Naive thymus-derived CD8-positive, alpha-beta T cell (primary cell): ENCODE measurements around the gene MFRP. TPM values are rescaled to one million over a fixed set of nuclear protein-coding genes. Genes with fewer than 3 reads are reported as not detected.

Experiments used
- ATAC-seq, 2 donors: fragments of 150-1000 bp; cut with Tn5 transposase in 1 of 2; sonication (Bioruptor Pico), chemical (Tn5 transposase) in 1 of 2; 1 replicate in 1 of 2; 2 replicates in 1 of 2; pipeline ENCODE4 v1.10.0; 2021; ENCODE audit warnings: mild to moderate bottlenecking in 2 of 2, moderate library complexity in 2 of 2
- POLR2A ChIA-PET: fragments of 350-600 bp; sonication (Branson Sonifier 250); formaldehyde crosslinking; loops from one replicate; lab custom pipeline; 2021; ENCODE audit warnings: antibody characterized with exemption; lab: Charles Lee
- DNase-seq, 10 donors: peaks; one replicate each; pipeline versions ENCODE4 v3.0.0 to v3.0.0-alpha.2; 2020 to 2022
- H3K27ac Mint-ChIP-seq, 10 donors: one replicate each; pipeline ENCODE4 v1.8.0; 2020 to 2022; ENCODE audit warnings: mild to moderate bottlenecking in 10 of 10, mixed read lengths in 10 of 10, moderate library complexity in 4 of 10, inconsistent platforms in 1 of 10
- H3K27me3 Mint-ChIP-seq, 5 donors: one replicate each; pipeline ENCODE4 v1.8.0; 2021 to 2022; ENCODE audit warnings: mixed read lengths in 5 of 5
- H3K36me3 Mint-ChIP-seq, 3 donors: one replicate each; pipeline ENCODE4 v1.8.0; 2020 to 2022; ENCODE audit warnings: mixed read lengths in 3 of 3, mild to moderate bottlenecking in 2 of 3, inconsistent platforms in 1 of 3
- H3K4me1 Mint-ChIP-seq, 4 donors: one replicate each; pipeline ENCODE4 v1.8.0; 2021 to 2022; ENCODE audit warnings: mixed read lengths in 4 of 4
- H3K4me3 Mint-ChIP-seq, 10 donors: one replicate each; pipeline ENCODE4 v1.8.0; 2020 to 2022; ENCODE audit warnings: mild to moderate bottlenecking in 10 of 10, mixed read lengths in 10 of 10, moderate library complexity in 6 of 10, inconsistent platforms in 1 of 10
- H3K9me3 Mint-ChIP-seq, 9 donors: one replicate each; pipeline ENCODE4 v1.8.0; 2020 to 2022; ENCODE audit warnings: mixed read lengths in 9 of 9, mild to moderate bottlenecking in 3 of 9, inconsistent platforms in 1 of 9, moderate library complexity in 1 of 9
- polyA plus RNA-seq, 3 donors: library from polyadenylated mRNA; unstranded; fragments of 300-500 nt; fragmentation: Illumina TruSeq; gene quantifications; one replicate each; pipeline ENCODE4 v1.2.3, GENCODE V29; 2021
- total RNA-seq, 8 experiments: library from RNA in 2 of 8; stranded (reverse) in 2 of 8; gene quantifications; one replicate each; pipeline ENCODE4 v1.2.3 and lab custom pipeline; 2021 to 2026

The MFRP gene
- total and polyA plus RNA-seq, 5 experiments from 2014 or later, result not detected

DNA sequence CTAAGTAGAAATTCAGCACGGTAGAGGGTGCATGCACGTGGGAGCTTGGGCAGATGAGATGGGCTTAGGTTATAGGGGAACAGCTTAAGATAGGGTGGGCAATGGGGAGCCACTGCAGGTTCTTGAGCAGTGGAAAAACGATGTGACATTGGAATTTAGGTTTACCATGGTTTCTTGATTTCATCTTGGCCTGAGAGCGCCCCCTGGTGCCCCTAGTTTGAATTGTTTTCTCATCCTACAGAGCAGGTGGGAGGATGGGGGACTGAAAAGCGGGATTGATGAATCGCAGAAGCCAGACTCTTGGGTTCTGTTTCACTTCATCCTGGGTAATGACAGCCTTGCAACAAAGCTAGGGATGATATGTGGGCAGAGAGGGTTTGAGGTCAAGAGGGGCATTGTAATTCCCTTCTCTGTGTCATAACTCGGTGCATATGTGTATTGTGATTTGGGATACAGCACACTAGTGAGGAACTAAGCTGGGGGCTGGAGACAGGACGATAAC, 22.9 kb downstream of the MFRP start:
- POLR2A ChIA-PET, result interaction anchor here (1.0 to 11.7 kb wide), 6 partner anchors 8 to 217 kb away, joined by 3 to 138 read pairs (median 6); partner anchors contain the start of genes CBL and RNF26
- DNase-seq, result peak; percentile 62 to 89 (median 78)
- H3K4me1 Mint-ChIP-seq, result peaks cover 17 to 33% (median 24%) of the 10 kb centered on the region in 4 donors
- ATAC-seq, result peak; percentile 12 to 21
- peaks cover 1 to 8% (median 8%) of the 10 kb centered on the region in 5 donors for H3K27me3 Mint-ChIP-seq
- peak overlapping the region in 2 of 10 donors; percentile 0 to 43 for H3K27ac Mint-ChIP-seq
- no peaks in the 10 kb centered on the region for H3K9me3 Mint-ChIP-seq
- no peaks in the 10 kb centered on the region for H3K36me3 Mint-ChIP-seq
- peak overlapping the region in 6 of 10 donors; percentile 2 to 71 (median 38) for H3K4me3 Mint-ChIP-seq

DNA sequence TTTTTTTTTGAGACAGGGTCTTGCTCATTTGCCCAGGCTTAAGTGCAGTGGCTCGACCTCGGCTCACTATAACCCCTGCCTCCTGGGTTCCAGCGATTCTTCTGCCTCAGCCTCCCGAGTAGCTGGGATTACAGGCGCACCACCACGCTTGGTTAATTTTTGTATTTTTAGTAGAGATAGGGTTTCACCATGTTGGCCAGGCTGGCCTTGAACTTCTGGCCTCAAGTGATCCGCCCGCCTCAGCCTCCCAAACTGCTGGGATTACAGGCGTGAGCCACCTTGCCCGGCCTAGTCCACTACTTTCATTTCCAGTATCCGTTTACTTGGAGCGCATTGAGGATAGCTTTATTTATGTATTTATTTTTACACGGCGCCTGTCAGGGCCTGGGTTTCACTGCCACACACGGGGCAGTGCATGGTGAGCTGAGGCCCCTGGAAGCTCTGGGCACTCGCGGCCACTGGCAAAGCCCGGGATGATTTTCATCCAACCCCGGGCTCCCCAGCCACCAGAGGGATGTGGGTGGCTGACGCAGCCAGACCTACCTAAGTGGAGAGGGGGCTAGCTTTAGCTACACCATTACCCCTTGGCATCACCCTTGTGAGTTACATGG, 23.5 kb downstream of the MFRP start:
- no peaks in the 10 kb centered on the region for H3K36me3 Mint-ChIP-seq

DNA sequence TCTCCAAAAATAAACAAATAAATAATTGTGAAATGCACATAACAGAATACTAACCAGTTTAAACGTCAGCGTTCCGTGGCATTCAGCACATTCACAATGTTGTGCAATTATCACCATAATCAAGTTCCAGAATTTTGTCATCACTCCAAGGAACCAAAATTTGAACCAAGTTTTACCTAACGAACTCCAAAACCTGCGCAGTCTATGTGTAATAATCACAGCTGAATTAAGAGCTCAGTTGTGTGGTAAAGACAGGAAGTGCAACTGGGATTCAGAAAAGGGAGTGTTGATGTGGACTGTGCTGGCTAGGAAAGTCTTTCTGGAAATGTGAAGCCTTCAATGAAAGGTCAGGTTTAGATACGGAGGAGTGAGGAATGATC, 24.2 kb downstream of the MFRP start:
- H3K36me3 Mint-ChIP-seq, result no peaks in the 10 kb centered on the region
- peak overlapping the region in 5 of 10 donors; percentile 4 to 65 (median 23) for H3K27ac Mint-ChIP-seq
- POLR2A ChIA-PET, result interaction anchor here (1.1 to 11.7 kb wide), 5 partner anchors 12 to 116 kb away, joined by 3 to 138 read pairs (median 10); partner anchors contain the start of genes CBL and RNF26
- no peaks in the 10 kb centered on the region for H3K9me3 Mint-ChIP-seq
- DNase-seq, result no peak
- ATAC-seq, result no peak
- peaks cover 17 to 34% (median 28%) of the 10 kb centered on the region in 4 donors for H3K4me1 Mint-ChIP-seq
- peak overlapping the region in 7 of 10 donors; percentile 0 to 80 (median 15) for H3K4me3 Mint-ChIP-seq
- peaks cover 1 to 14% (median 8%) of the 10 kb centered on the region in 5 donors for H3K27me3 Mint-ChIP-seq

More for the DNA sequence above, 23.5 kb downstream of the MFRP start:
- peaks cover 1 to 9% (median 8%) of the 10 kb centered on the region in 5 donors for H3K27me3 Mint-ChIP-seq
- POLR2A ChIA-PET, result interaction anchor here (1.0 to 11.7 kb wide), 5 partner anchors 11 to 217 kb away, joined by 3 to 138 read pairs (median 6); partner anchors contain the start of genes CBL and RNF26
- peaks cover 17 to 34% (median 24%) of the 10 kb centered on the region in 4 donors for H3K4me1 Mint-ChIP-seq
- no peaks in the 10 kb centered on the region for H3K9me3 Mint-ChIP-seq
- no peak for ATAC-seq
- peak overlapping the region in 2 of 10 donors; percentile 0 to 43 for H3K27ac Mint-ChIP-seq
- peak overlapping the region in 3 of 10 donors; percentile 2 to 40 (median 17) for H3K4me3 Mint-ChIP-seq
- DNase-seq, result peak in 1 of 10 donors; percentile 45

DNA sequence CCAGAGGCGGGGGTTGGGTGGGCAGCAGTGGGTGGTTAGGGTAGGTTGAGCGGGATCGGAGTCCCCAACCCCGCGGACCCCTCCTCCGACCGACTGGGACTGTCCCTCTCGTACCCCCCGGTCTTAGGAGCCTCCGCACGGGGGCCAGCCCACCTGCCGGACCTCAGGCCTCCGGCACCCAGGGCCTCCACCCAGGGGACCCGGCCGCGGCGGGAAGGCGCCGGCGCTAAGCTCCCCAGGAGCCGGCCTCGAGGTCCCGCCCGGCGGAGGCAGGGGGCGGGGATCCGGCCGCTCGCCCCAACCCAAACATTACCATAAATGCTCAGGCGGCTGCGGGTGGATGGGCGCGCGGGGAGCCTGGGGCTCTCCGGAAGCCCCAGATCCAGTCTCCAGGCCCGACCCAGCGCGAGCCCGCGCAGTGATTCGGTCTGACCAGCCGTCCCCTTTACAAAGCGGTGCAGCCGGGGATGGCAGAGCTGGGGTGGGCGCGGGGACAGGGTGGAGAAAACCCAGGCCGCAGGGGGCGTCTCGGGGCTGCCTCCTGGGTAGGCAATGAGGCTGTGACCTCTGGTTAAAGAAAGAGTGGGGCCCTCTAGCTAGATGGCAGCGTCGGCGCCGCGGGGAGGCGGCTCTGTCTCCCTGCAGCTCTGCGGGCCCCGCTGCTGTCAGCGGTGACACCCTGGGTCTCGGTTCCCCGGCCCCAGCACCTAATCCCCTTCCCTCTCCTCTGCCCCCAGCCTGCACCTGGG, 25.6 kb downstream of the MFRP start:
- Mint-ChIP-seq H3K4me1 (peaks cover 17 to 34% (median 30%) of the 10 kb centered on the region in 4 donors), H3K27me3 (peaks cover 1 to 20% (median 8%) of the 10 kb centered on the region in 5 donors), H3K9me3 (no peaks in the 10 kb centered on the region), H3K36me3 (no peaks in the 10 kb centered on the region), H3K27ac (peak overlapping the region; percentile 25 to 91 (median 84)), H3K4me3 (peak overlapping the region; percentile 60 to 90 (median 84))
- ATAC-seq, result peak; percentile 74
- POLR2A ChIA-PET, result interaction anchor here (0.6 to 11.7 kb wide), 10 partner anchors 9 to 236 kb away, joined by 3 to 138 read pairs (median 6); partner anchors contain the start of genes CBL and RNF26
- peak in 9 of 10 donors; percentile 26 to 70 (median 52) for DNase-seq

DNA sequence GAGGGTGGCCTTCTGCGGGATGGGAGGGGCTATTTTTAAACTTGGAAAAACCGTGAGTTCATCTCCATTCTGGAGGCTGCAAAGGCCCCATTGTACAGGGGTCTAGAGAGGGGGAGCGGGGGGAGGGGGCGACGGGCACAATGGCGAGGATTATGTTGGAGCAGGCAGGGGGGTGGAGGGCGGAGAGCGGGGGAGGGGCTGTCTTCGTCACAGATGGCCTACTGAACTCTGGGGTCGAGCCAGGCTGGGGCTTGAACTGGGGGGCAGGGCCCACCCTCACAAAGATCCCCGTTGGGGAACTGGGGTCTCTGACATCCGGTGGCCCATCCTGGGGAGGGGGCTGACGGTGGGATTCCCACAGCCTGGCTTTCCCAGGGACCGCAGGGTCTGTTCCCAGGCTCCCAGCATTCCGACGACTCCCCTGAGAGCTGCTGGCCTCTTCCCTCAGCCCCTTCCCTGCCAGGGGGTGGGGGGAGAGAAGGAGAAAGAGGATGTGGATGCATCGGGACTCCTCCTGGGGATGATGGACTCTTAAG, 26.2 kb downstream of the MFRP start:
- peaks cover 17 to 40% (median 36%) of the 10 kb centered on the region in 4 donors for H3K4me1 Mint-ChIP-seq
- H3K9me3 Mint-ChIP-seq, result no peaks in the 10 kb centered on the region
- ATAC-seq (no peak), DNase-seq (peak in 1 of 10 donors; percentile 61)
- H3K36me3 Mint-ChIP-seq, result no peaks in the 10 kb centered on the region
- H3K27me3 Mint-ChIP-seq, result peaks cover 1 to 24% (median 9%) of the 10 kb centered on the region in 5 donors
- peak overlapping the region in 5 of 10 donors; percentile 29 to 94 (median 83) for H3K27ac Mint-ChIP-seq
- peak overlapping the region in 9 of 10 donors; percentile 60 to 89 (median 77) for H3K4me3 Mint-ChIP-seq
- POLR2A ChIA-PET, result interaction anchor here (1.2 to 11.7 kb wide), 4 partner anchors 14 to 114 kb away, joined by 3 to 138 read pairs (median 12); partner anchors contain the start of genes CBL and RNF26

DNA sequence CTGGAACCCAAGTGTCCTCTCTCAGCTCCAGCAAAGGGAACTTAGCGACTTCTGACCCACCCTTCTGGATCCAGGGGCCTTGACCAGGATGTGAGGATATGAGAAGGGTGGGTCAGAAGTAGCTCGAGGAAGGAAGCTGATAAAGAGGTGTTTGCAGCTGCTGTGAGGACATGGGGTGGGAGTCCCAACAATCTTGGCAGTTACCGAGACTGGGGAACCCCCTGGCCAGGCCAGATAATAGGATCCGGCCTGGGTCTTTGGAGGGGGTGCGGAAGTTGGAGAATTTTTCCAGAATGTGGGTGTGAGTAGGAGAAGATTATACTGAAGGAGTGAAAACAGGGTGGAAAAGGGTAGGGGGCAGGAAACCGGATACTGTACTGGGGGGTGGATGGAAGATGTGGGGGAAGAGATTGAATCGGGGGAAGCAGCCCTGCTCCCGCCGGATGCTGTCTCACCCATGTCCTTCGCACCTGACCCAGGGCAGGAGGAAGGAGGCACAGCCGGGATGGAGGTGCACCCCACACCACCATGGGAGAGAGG, 26.7 kb downstream of the MFRP start:
- POLR2A ChIA-PET, result interaction anchor here (11.7 kb wide), 1 partner anchor 13 kb away, joined by 138 read pairs; no protein-coding TSS in a partner anchor
- Mint-ChIP-seq H3K27ac (peak overlapping the region; percentile 20 to 94 (median 64)), H3K36me3 (no peaks in the 10 kb centered on the region), H3K27me3 (peaks cover 1 to 24% (median 9%) of the 10 kb centered on the region in 5 donors), H3K9me3 (no peaks in the 10 kb centered on the region), H3K4me3 (peak overlapping the region; percentile 60 to 89 (median 77)), H3K4me1 (peaks cover 17 to 45% (median 38%) of the 10 kb centered on the region in 4 donors)
- ATAC-seq (no peak), DNase-seq (peak in 2 of 10 donors; percentile 14 to 48)

DNA sequence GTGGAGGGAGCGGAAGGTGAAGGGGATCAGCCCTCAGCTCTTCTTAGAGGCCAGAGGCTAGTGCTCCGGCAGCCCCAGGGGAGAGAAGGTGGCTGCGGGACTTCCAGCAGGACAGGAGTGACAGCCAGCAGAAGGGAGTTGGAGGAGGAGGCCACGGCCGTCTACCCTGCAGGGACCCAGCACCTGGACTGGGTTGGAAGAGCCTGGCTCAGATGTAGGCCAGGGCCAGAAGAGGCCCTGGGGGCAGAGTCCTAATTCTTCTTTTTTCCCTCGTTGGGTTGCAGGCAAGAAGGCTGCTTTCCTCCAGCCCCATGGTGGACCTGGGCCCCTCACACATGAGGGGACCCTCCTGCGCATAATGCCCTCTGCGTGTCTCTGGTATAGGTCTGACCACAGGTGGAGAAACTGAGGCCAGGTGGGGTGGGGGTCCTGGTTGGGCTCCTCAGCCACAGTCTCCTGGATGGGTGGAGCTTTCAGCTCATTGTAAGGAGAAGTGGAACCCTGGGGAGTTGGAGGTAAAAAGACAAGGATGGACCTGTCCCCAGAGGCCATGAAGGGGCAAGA, 27.3 kb downstream of the MFRP start:
- peak overlapping the region in 8 of 10 donors; percentile 41 to 89 (median 79) for H3K4me3 Mint-ChIP-seq
- no peak for ATAC-seq
- H3K9me3 Mint-ChIP-seq, result no peaks in the 10 kb centered on the region
- H3K36me3 Mint-ChIP-seq, result no peaks in the 10 kb centered on the region
- H3K27ac Mint-ChIP-seq, result peak overlapping the region in 9 of 10 donors; percentile 0 to 94 (median 65)
- H3K27me3 Mint-ChIP-seq, result peaks cover 1 to 24% (median 9%) of the 10 kb centered on the region in 5 donors
- peaks cover 17 to 48% (median 41%) of the 10 kb centered on the region in 4 donors for H3K4me1 Mint-ChIP-seq
- peak in 1 of 10 donors; percentile 14 for DNase-seq
- POLR2A ChIA-PET, result interaction anchor here (11.7 kb wide), 1 partner anchor 12 kb away, joined by 138 read pairs; no protein-coding TSS in a partner anchor

DNA sequence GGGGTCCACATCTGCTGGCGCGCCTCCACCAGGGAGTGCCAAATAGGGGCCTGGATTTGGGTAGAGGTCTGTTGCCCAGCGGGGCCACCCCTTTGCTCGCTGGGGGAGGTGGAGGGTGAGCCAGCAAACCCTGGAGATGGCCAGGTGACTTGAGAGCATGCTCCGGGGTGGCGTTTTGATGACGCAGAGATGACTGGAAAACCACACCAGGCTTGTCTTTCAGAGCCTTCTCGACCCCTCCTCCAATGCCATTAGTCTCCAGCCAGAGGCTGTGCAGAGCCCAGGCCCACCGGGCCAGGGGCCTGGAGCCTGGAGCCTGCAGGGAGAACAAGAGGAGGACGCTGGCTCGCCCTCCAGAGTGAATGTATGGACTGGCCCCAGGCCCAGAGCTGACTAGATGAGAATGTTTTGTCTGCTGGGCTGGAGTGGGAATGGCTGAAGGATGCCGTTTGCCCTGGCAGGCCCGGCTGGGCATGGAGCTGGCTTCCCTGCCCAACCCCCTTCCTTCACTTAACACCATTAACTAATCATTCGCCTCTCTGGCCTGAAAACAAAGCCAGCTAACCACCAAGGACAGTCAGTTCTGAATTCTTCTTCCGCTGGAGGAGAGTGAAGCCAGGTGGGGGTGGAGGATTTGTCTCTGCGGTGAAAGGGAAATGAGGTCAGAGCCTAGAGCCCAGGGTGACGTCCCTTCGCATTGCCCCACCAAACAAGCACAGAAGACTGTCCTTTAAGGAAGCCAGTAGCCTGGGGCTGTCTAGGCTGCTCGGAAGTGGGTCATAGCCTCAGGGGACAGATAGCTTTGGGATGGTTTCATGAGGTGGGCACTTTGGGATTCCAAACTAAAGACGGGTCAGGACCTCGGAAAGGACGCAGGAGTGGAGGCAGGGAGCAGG, 28.0 kb downstream of the MFRP start:
- Mint-ChIP-seq H3K36me3 (no peaks in the 10 kb centered on the region), H3K4me3 (peak overlapping the region in 9 of 10 donors; percentile 8 to 85 (median 35)), H3K4me1 (peaks cover 15 to 44% (median 39%) of the 10 kb centered on the region in 4 donors), H3K9me3 (no peaks in the 10 kb centered on the region), H3K27ac (peak overlapping the region in 8 of 10 donors; percentile 0 to 83 (median 66)), H3K27me3 (peaks cover 1 to 24% (median 9%) of the 10 kb centered on the region in 5 donors)
- peak in 1 of 10 donors; percentile 20 for DNase-seq
- POLR2A ChIA-PET, result interaction anchor here (11.7 kb wide), 1 partner anchor 12 kb away, joined by 138 read pairs; no protein-coding TSS in a partner anchor
- ATAC-seq, result peak in 1 of 2 donors; percentile 6

DNA sequence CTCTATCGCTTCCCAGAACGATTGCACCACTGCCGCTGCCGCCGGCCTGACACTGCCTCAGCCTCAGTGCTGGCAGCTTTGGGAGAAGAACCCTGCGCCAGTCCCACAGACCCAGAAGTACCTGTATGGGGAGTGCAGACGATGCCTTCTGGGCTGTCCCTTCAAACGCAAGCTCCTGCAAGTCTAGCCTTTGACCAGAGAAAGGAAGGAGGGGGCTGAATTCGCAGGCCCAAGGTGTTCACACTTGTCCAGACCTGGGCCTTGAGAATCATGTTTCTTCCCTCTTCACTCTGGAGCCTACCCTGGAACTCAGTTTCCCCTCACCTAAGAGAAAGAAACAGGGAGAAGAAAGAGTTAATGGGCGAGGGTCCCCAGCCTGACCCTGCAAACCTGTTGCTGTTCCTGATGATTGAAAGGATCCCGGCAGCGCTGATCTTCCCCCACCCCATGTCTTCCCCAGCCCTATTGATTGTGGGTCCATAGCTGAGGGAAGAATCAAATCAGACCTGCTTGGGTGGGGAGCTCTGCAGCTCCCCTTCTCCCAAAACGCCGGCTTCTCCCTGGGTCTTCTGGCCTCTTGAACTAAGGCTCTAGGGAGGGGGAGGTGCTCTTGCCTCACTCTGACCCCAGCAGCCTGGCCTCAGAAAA, 28.8 kb downstream of the MFRP start:
- DNase-seq (no peak), ATAC-seq (no peak)
- H3K36me3 Mint-ChIP-seq, result no peaks in the 10 kb centered on the region
- no peaks in the 10 kb centered on the region for H3K9me3 Mint-ChIP-seq
- peaks cover 1 to 24% (median 9%) of the 10 kb centered on the region in 5 donors for H3K27me3 Mint-ChIP-seq
- POLR2A ChIA-PET, result interaction anchor here (1.1 to 11.7 kb wide), 2 partner anchors 11 to 106 kb away, joined by 3 to 138 read pairs; no protein-coding TSS in a partner anchor
- peaks cover 13 to 41% (median 37%) of the 10 kb centered on the region in 4 donors for H3K4me1 Mint-ChIP-seq
- H3K27ac Mint-ChIP-seq, result peak overlapping the region in 1 of 10 donors; percentile 81
- H3K4me3 Mint-ChIP-seq, result peak overlapping the region in 8 of 10 donors; percentile 8 to 83 (median 30)
